SK-N-SH (cell line): ENCODE measurements around the gene SEMA3F.

Source experiments
- CTCF ChIP-seq: fragments of 200-600 bp; sonication (generic); IDR thresholded peaks from 2 replicates; pipeline ENCODE4 v1.6.1; 2017; ENCODE audit warnings: antibody characterized with exemption, mild to moderate bottlenecking, moderate library complexity
- ELF1 ChIP-seq: IDR thresholded peaks from 2 replicates; pipeline ENCODE4 v1.4.0; 2012
- EP300 ChIP-seq, 2 experiments: IDR thresholded peaks; 2 replicates each; pipeline versions ENCODE4 v1.4.0 to v1.6.1; 2012; ENCODE audit warnings: borderline replicate concordance in 1 of 2, low read depth in 1 of 2, low read length in 1 of 2
- EZH2phosphoT487 ChIP-seq: fragments of 200-600 bp; sonication (generic); IDR thresholded peaks from 2 replicates; pipeline ENCODE4 v1.6.1; 2017; ENCODE audit warnings: low read depth, mixed run types, mild to moderate bottlenecking, antibody characterized with exemption, moderate library complexity, borderline replicate concordance
- GABPA ChIP-seq: IDR thresholded peaks from 2 replicates; pipeline ENCODE4 v1.4.0; 2012; ENCODE audit warnings: low read depth, mild to moderate bottlenecking
- MEF2A ChIP-seq: IDR thresholded peaks from 2 replicates; pipeline ENCODE4 v1.4.0; 2012; ENCODE audit warnings: low read depth, borderline replicate concordance
- NFIC ChIP-seq: IDR thresholded peaks from 2 replicates; pipeline ENCODE4 v1.4.0; 2012; ENCODE audit warnings: borderline replicate concordance
- NRF1 ChIP-seq: IDR thresholded peaks from 2 replicates; pipeline ENCODE4 v1.6.1; 2012; ENCODE audit warnings: low read depth, mild to moderate bottlenecking, low read length
- POLR2AphosphoS5 ChIP-seq: IDR thresholded peaks from 2 replicates; pipeline ENCODE4 v1.6.1; 2012; ENCODE audit warnings: low read depth, low read length
- RAD21 ChIP-seq: IDR thresholded peaks from 2 replicates; pipeline ENCODE4 v1.6.1; 2012; ENCODE audit warnings: mild to moderate bottlenecking, low read length
- RFX5 ChIP-seq: IDR thresholded peaks from 2 replicates; pipeline ENCODE4 v1.6.1; 2012; ENCODE audit warnings: mild to moderate bottlenecking, improper control_type of control experiment, low read length
- USF1 ChIP-seq: IDR thresholded peaks from 2 replicates; pipeline ENCODE4 v1.4.0; 2012; ENCODE audit warnings: low read depth, borderline replicate concordance
- YY1 ChIP-seq: IDR thresholded peaks from 2 replicates; pipeline ENCODE4 v1.4.0; 2012; ENCODE audit warnings: low read depth, mild to moderate bottlenecking
- TF ChIP-seq, protein P1 (sequence below): IDR thresholded peaks from 2 replicates; pipeline ENCODE4 v1.4.0; 2012; ENCODE audit warnings: low read depth, borderline replicate concordance

- no peak for TF ChIP-seq NRF1
- no peak for TF ChIP-seq EZH2phosphoT487
- no peak for TF ChIP-seq CTCF
- no peak for TF ChIP-seq RAD21
- TF ChIP-seq GABPA, result no peak
- TF ChIP-seq, protein P1, sequence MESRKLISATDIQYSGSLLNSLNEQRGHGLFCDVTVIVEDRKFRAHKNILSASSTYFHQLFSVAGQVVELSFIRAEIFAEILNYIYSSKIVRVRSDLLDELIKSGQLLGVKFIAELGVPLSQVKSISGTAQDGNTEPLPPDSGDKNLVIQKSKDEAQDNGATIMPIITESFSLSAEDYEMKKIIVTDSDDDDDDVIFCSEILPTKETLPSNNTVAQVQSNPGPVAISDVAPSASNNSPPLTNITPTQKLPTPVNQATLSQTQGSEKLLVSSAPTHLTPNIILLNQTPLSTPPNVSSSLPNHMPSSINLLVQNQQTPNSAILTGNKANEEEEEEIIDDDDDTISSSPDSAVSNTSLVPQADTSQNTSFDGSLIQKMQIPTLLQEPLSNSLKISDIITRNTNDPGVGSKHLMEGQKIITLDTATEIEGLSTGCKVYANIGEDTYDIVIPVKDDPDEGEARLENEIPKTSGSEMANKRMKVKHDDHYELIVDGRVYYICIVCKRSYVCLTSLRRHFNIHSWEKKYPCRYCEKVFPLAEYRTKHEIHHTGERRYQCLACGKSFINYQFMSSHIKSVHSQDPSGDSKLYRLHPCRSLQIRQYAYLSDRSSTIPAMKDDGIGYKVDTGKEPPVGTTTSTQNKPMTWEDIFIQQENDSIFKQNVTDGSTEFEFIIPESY, result no peak
- TF ChIP-seq RFX5, result no peak
- TF ChIP-seq YY1, result no peak
- TF ChIP-seq MEF2A, result no peak
- TF ChIP-seq ELF1, result no peak
- no peak for TF ChIP-seq NFIC
- no peak for TF ChIP-seq USF1
- TF ChIP-seq EP300 (IDR thresholded peaks at IDR 0.05; ENCODE audit: borderline replicate concordance in 1 of 2, low read depth in 1 of 2, low read length in 1 of 2), result no peak
- TF ChIP-seq POLR2AphosphoS5, result no peak
Observed at GRCh38 chr3:50174517-50174895, 19.4 kb downstream of the SEMA3F start.
